Neural cell (in vitro differentiated cells): ENCODE results near the gene HELZ.

Experiments used
- EP300 ChIP-seq: fragments of 450-650 bp; conservative IDR thresholded peaks from 2 replicates; pipeline ENCODE4 v1.6.1; 2014; ENCODE audit warnings: antibody characterized with exemption, mild to moderate bottlenecking, moderate library complexity; ENCODE audit not compliant: poor library complexity, severe bottlenecking
- EZH2 ChIP-seq: fragments of 200-600, 300-800 bp; shearing (Covaris generic), sonication (generic); IDR thresholded peaks from 2 replicates; pipeline ENCODE4 v1.6.1; 2014; ENCODE audit warnings: antibody characterized with exemption, low read length, borderline replicate concordance, mild to moderate bottlenecking; ENCODE audit not compliant: insufficient read depth, poor library complexity, severe bottlenecking
- MXI1 ChIP-seq: fragments of 450-650 bp; conservative IDR thresholded peaks from 2 replicates; pipeline ENCODE4 v1.6.1; 2014; ENCODE audit warnings: antibody characterized with exemption, mild to moderate bottlenecking; ENCODE audit not compliant: poor library complexity, severe bottlenecking
- POLR2AphosphoS5 ChIP-seq: IDR thresholded peaks from 2 replicates; pipeline ENCODE4 v1.6.1; 2012
- SMC3 ChIP-seq: fragments of 450-650 bp; conservative IDR thresholded peaks from 2 replicates; pipeline ENCODE4 v1.6.1; 2014; ENCODE audit warnings: antibody characterized with exemption, mild to moderate bottlenecking, moderate library complexity; ENCODE audit not compliant: poor library complexity
- TAF1 ChIP-seq: IDR thresholded peaks from 2 replicates; pipeline ENCODE4 v1.6.1; 2012; ENCODE audit warnings: low read depth
- TF ChIP-seq, protein P1 (sequence below): fragments of 450-650 bp; IDR thresholded peaks from 2 replicates; pipeline ENCODE4 v1.5.1; 2014; ENCODE audit warnings: antibody characterized with exemption, mild to moderate bottlenecking, moderate library complexity; ENCODE audit not compliant: poor library complexity, severe bottlenecking
- TF ChIP-seq, protein P2 (sequence below): IDR thresholded peaks from 2 replicates; pipeline ENCODE4 v1.6.1; 2012; ENCODE audit warnings: borderline replicate concordance

DNA sequence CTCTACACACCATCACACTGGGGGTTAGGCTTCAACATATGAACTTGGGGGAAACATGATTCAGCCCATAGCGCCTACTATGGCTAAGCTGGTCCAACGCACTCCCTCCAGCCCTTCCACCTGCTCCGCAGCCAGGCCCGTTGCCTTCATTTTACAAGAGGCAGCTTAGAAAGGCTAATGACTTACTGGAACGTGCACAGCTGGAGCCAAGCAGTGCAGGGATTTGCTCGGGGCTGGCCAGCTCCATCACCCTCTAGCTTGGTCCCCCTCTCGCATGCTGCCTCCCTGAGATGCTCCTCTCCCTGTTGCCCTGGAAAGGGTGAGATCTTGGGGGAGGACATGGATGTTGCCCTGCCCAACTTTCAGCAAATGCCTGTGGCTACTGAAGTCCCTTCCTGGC, 203.5 kb downstream of the HELZ start:
- TF ChIP-seq, protein P1, sequence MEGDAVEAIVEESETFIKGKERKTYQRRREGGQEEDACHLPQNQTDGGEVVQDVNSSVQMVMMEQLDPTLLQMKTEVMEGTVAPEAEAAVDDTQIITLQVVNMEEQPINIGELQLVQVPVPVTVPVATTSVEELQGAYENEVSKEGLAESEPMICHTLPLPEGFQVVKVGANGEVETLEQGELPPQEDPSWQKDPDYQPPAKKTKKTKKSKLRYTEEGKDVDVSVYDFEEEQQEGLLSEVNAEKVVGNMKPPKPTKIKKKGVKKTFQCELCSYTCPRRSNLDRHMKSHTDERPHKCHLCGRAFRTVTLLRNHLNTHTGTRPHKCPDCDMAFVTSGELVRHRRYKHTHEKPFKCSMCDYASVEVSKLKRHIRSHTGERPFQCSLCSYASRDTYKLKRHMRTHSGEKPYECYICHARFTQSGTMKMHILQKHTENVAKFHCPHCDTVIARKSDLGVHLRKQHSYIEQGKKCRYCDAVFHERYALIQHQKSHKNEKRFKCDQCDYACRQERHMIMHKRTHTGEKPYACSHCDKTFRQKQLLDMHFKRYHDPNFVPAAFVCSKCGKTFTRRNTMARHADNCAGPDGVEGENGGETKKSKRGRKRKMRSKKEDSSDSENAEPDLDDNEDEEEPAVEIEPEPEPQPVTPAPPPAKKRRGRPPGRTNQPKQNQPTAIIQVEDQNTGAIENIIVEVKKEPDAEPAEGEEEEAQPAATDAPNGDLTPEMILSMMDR, result no peak
- no peak for TF ChIP-seq EZH2
- TF ChIP-seq POLR2AphosphoS5, result no peak
- no peak for TF ChIP-seq EP300
- TF ChIP-seq, protein P2, sequence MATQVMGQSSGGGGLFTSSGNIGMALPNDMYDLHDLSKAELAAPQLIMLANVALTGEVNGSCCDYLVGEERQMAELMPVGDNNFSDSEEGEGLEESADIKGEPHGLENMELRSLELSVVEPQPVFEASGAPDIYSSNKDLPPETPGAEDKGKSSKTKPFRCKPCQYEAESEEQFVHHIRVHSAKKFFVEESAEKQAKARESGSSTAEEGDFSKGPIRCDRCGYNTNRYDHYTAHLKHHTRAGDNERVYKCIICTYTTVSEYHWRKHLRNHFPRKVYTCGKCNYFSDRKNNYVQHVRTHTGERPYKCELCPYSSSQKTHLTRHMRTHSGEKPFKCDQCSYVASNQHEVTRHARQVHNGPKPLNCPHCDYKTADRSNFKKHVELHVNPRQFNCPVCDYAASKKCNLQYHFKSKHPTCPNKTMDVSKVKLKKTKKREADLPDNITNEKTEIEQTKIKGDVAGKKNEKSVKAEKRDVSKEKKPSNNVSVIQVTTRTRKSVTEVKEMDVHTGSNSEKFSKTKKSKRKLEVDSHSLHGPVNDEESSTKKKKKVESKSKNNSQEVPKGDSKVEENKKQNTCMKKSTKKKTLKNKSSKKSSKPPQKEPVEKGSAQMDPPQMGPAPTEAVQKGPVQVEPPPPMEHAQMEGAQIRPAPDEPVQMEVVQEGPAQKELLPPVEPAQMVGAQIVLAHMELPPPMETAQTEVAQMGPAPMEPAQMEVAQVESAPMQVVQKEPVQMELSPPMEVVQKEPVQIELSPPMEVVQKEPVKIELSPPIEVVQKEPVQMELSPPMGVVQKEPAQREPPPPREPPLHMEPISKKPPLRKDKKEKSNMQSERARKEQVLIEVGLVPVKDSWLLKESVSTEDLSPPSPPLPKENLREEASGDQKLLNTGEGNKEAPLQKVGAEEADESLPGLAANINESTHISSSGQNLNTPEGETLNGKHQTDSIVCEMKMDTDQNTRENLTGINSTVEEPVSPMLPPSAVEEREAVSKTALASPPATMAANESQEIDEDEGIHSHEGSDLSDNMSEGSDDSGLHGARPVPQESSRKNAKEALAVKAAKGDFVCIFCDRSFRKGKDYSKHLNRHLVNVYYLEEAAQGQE, result no peak
- TF ChIP-seq TAF1, result no peak
- TF ChIP-seq MXI1, result no peak
- TF ChIP-seq SMC3, result no peak
